Right lobe of liver (tissue), 4 donors: Measurements from ENCODE around the gene ANKRD55.

ENCODE experiments used
- CTCF ChIP-seq, 4 donors: fragments of 200-600 bp in 3 of 4; fragments of 450-650 bp in 1 of 4; IDR thresholded peaks; one replicate each; pipeline versions ENCODE4 v1.5.1 to v1.8.0; 2016 to 2022; ENCODE audit warnings: antibody characterized with exemption in 4 of 4, mild to moderate bottlenecking in 2 of 4
- POLR2A ChIP-seq: fragments of 450-650 bp; IDR thresholded peaks from one replicate; pipeline ENCODE4 v1.6.1; 2017; ENCODE audit warnings: antibody characterized with exemption, mild to moderate bottlenecking
- donor health status: DM: no; HTN: no; CAD: no.
- donor health status: DM: no; HTN: no; CAD: no.
- donor health status: DM: no; HTN: yes; CAD: no.

DNA sequence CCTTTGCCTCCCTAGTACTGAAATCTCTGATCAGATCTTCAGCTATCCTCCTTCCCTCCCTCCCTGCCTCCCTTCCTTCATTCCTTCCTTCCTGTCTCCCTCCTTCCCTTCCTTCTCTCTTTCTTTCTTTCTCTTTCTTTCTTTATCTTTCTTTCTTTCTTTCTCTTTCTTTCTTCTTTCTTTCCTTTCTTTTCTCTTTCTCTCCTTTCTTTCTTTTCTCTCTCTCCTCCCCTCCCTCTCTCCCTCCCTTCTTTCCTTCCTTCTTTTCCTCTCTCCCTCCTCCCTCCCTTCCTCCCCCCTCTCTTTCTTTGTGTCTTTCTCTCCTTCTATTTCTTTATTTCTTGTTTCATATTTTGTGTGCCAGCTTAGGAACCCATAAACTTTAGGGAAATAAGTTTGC lies 23.9 kb upstream of the ANKRD55 start:
- TF ChIP-seq POLR2A (no peak), CTCF (IDR thresholded peaks at IDR 0.05) (no peak)
